WERI-Rb-1 (cell line): Measurements from ENCODE around the gene TRABD.
A peak's percentile ranks its signal among the peaks of the same experiment; 100 is the strongest.

ENCODE experiments used
- DNase-seq: peaks from one replicate; pipeline ENCODE4 v3.0.0-alpha.2; 2020
- H3K27ac ChIP-seq: fragments of 250-450 bp; sonication (Bioruptor Pico); 2 replicates; pipeline ENCODE4 v1.5.1; 2020; ENCODE audit warnings: mild to moderate bottlenecking, moderate library complexity
- H3K27me3 ChIP-seq: fragments of 250-450 bp; sonication (Bioruptor Pico); 2 replicates; pipeline ENCODE4 v1.5.1; 2021; ENCODE audit warnings: mild to moderate bottlenecking, low read depth, moderate library complexity; ENCODE audit not compliant: insufficient read depth, severe bottlenecking
- H3K36me3 ChIP-seq: fragments of 250-450 bp; sonication (Bioruptor Pico); 2 replicates; pipeline ENCODE4 v1.5.1; 2020; ENCODE audit warnings: mild to moderate bottlenecking, moderate library complexity
- H3K4me3 ChIP-seq: 2 replicates; pipeline ENCODE4 v1.5.1; 2011; ENCODE audit warnings: low read depth, mild to moderate bottlenecking, control low read depth, low read length
- H3K9me3 ChIP-seq: fragments of 250-450 bp; sonication (Bioruptor Pico); 2 replicates; pipeline ENCODE4 v1.5.1; 2021; ENCODE audit warnings: mild to moderate bottlenecking, moderate library complexity; ENCODE audit not compliant: severe bottlenecking
- CTCF ChIP-seq: IDR thresholded peaks from 2 replicates; pipeline ENCODE4 v1.5.1; 2011; ENCODE audit warnings: low read depth, mild to moderate bottlenecking, control low read depth, inconsistent platforms, low read length

TRABD gene

GRCh38 chr22:50229370-50229769 is 43.7 kb downstream of the TRABD start:
- Histone ChIP-seq H3K36me3 (peaks cover 10% of the 10 kb centered on the region), H3K9me3 (no peaks in the 10 kb centered on the region), H3K27ac (no peak overlapping the region), H3K4me3 (no peak overlapping the region), H3K27me3 (no peaks in the 10 kb centered on the region)
- TF ChIP-seq CTCF: no peak
- no peak for DNase-seq

- H3K9me3 ChIP-seq: no peaks in the 10 kb centered on the region
- TF ChIP-seq CTCF: no peak
- H3K36me3 ChIP-seq: peaks cover 5% of the 10 kb centered on the region
Measured at GRCh38 chr22:50232481-50233151, 46.9 kb downstream of the TRABD start.

GRCh38 chr22:50233223-50233622 is 47.5 kb downstream of the TRABD start:
- Histone ChIP-seq H3K27ac (no peak overlapping the region), H3K9me3 (no peaks in the 10 kb centered on the region), H3K27me3 (no peaks in the 10 kb centered on the region), H3K36me3 (peaks cover 5% of the 10 kb centered on the region), H3K4me3 (no peak overlapping the region)
- no peak for TF ChIP-seq CTCF
- DNase-seq: no peak

More at GRCh38 chr22:50232481-50233151, 46.9 kb downstream of the TRABD start:
- DNase-seq: no peak
- no peaks in the 10 kb centered on the region for H3K27me3 ChIP-seq
- H3K4me3 ChIP-seq: no peak overlapping the region
- no peak overlapping the region for H3K27ac ChIP-seq

- Histone ChIP-seq H3K27ac (no peak overlapping the region), H3K36me3 (peaks cover 24% of the 10 kb centered on the region), H3K27me3 (no peaks in the 10 kb centered on the region), H3K9me3 (no peaks in the 10 kb centered on the region), H3K4me3 (no peak overlapping the region)
- TF ChIP-seq CTCF: peak; percentile 72
- peak; percentile 47 for DNase-seq
Measured at GRCh38 chr22:50236731-50237409, 51.2 kb downstream of the TRABD start.

- no peak for DNase-seq
- Histone ChIP-seq H3K36me3 (peaks cover 30% of the 10 kb centered on the region), H3K27ac (no peak overlapping the region), H3K4me3 (no peak overlapping the region), H3K9me3 (no peaks in the 10 kb centered on the region), H3K27me3 (no peaks in the 10 kb centered on the region)
- no peak for TF ChIP-seq CTCF
Measured at GRCh38 chr22:50238755-50239154, 53.0 kb downstream of the TRABD start.
